ENCODE measurements around the gene NKAIN2.

Gene NKAIN2

DNA sequence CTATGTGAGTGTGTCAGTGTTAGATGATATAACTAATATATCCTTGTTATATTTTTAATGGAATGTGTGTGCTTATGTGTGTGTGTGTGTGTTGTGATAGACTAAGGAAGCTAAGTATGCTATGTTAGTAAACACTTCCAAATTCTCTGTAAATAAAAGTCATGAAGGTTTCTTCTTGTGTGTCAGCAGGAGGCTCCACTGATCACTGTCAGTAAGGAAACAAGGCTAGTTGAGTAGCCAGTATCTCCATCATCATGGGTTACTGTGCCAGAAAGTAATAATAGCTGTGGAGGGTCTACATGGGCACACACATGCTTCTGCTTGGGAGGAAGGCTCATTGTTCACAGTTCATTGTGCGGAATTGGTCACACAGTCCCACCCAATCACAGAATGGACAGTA lies 855.8 kb downstream of the NKAIN2 start:
- no peak for TF ChIP-seq ZFX (IDR thresholded peaks at IDR 0.05; ENCODE audit: borderline replicate concordance)
- TF ChIP-seq, protein P1, sequence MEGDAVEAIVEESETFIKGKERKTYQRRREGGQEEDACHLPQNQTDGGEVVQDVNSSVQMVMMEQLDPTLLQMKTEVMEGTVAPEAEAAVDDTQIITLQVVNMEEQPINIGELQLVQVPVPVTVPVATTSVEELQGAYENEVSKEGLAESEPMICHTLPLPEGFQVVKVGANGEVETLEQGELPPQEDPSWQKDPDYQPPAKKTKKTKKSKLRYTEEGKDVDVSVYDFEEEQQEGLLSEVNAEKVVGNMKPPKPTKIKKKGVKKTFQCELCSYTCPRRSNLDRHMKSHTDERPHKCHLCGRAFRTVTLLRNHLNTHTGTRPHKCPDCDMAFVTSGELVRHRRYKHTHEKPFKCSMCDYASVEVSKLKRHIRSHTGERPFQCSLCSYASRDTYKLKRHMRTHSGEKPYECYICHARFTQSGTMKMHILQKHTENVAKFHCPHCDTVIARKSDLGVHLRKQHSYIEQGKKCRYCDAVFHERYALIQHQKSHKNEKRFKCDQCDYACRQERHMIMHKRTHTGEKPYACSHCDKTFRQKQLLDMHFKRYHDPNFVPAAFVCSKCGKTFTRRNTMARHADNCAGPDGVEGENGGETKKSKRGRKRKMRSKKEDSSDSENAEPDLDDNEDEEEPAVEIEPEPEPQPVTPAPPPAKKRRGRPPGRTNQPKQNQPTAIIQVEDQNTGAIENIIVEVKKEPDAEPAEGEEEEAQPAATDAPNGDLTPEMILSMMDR (IDR thresholded peaks at IDR 0.05): no peak; the same call in 1 of the 2 replicates
- no peak overlapping the region for H3K27ac ChIP-seq

DNA sequence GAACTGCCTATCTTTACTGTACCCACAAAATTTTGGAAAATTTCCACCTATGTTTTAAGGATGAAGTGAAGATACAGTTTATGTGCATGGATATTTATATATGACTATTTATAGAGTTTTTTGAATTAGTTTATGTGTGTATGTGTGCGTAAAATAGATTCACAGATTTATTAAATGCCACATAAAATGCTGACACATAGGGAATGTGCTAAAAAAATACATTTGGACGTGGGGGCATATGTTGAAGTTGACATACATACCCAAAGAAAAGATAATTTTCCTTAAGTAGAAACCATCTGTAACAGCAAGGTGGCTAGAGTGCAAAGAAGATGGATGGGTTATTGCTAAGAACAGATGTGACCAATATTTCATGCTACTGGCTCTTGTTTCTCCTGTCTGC lies 856.5 kb downstream of the NKAIN2 start:
- no peak overlapping the region for H3K27ac ChIP-seq
- TF ChIP-seq ZFX (IDR thresholded peaks at IDR 0.05; ENCODE audit: borderline replicate concordance): no peak
- TF ChIP-seq, protein P1 (IDR thresholded peaks at IDR 0.05): no peak

DNA sequence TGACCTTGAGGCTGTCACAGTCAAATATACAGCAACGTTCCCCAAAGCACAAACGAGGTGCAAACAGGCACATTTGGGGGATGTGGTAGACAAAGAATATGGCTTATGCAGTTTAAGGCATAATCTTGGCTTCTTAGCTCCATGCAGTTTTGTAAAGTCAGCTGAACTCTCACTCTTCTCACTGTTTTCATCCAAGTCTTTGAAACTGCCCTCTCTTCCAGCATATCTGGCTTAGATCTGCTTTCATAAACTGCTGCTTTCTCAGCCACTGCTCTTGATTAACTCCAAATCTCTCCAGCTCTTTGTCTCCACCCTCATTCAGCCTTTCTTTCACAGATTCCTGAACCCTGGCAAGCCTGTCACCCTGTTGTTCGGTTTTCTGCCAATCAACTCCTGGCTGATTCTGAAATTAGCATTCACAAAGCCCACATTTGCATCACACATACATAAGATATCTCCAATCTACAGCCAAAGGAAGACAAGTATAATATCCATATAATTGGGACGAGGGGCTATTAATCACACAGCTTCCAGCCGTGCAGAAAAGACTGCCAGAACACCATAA lies 857.5 kb downstream of the NKAIN2 start:
- TF ChIP-seq, protein P1 (IDR thresholded peaks at IDR 0.05): no peak
- TF ChIP-seq ZFX (IDR thresholded peaks at IDR 0.05; ENCODE audit: borderline replicate concordance): no peak
- H3K27ac ChIP-seq: no peak overlapping the region

DNA sequence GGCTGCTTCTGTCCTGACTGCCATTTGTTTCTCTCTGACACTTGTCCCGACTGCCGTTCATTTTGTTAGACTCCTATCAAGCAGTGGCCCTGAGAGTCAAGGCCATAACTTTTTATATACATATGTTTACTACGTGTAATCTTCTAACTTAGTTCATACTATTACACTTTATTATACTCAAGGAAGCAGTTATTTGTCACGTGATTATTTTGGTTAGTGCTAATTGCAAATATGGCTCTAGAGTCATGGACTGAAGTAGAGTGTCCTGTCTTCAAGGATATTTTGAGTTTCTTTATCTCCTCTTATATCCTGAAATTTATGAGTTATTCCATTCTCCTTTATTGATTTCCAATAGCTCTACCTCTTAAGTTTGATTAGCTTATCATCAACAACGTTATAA lies 864.4 kb downstream of the NKAIN2 start:
- TF ChIP-seq, protein P1 (IDR thresholded peaks at IDR 0.05): no peak
- no peak for TF ChIP-seq ZFX (IDR thresholded peaks at IDR 0.05; ENCODE audit: borderline replicate concordance)
- no peak overlapping the region for H3K27ac ChIP-seq

DNA sequence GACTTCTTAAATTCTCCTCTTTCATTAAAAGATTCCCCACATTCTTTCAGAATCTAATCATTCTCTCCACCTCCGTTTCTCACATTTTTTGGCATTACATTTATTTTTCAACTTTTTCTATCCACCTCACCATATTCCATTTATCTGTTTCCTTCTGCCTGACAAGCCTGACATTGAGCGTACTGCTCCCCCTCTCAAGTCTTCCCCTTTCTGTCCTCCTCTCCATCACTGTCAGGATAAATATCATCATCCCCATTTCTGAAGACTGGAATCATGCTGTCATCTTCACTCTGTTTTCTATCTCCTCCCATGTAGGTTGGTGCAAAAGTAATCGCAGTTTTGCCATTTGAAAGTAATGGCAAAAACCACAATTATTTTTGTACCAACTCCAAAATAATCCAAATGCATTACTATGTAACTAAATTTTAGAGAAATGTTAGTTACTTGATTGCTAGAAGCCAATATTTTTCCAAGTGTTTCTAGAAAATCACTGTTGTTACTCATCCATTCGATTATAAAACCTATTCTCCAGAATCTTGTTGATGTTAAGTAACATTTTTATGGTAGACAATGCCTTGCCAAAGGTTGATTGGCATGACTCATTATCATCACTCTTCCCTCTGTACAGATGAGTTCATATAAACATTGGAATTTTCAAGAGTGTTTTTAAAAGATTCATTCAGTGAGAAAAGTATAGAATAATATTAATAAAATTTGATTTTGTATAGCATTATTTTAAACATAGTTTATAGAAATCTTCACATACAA lies 866.2 kb downstream of the NKAIN2 start:
- no peak for TF ChIP-seq ZFX (IDR thresholded peaks at IDR 0.05; ENCODE audit: borderline replicate concordance)
- TF ChIP-seq, protein P1 (IDR thresholded peaks at IDR 0.05): no peak
- no peak overlapping the region for H3K27ac ChIP-seq

DNA sequence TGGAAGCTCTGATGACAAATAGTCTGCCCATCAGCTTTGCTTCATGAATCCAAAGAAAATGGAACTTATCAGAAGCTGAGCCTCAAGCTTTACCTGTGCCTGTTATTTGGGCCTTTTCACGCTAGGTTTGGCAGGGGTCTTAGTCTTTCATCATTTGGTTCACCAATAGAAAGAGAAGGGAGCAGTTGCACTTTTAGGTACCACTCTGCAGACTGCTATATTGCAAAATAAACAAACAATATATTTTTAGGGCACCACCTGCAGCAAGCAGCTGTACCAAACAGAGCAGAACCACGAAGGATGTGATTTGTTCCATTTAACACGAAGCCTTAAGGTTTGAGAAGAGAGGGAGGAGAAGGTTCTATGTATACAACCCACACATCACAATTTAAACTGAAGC lies 867.1 kb downstream of the NKAIN2 start:
- no peak overlapping the region for H3K27ac ChIP-seq
- TF ChIP-seq, protein P1 (IDR thresholded peaks at IDR 0.05): no peak
- TF ChIP-seq ZFX (IDR thresholded peaks at IDR 0.05; ENCODE audit: borderline replicate concordance): no peak

DNA sequence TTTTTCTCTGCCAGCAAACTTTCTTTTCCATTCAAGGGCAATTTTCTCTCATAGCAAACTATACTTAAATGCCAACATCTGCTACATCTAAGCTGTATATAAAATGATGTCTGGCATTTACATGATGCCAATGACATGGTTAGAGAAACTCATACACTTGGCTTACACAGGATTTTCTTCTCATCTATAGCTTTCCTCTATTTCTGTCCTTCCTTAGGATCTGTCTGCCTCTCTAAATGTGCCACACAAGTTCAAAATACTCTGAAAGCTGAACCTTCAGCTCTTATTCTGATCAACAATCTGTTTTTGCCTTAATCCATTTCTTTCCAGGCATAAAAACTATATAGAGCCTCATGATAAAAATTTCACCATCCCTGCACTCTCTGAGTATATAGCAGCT lies 867.7 kb downstream of the NKAIN2 start:
- H3K27ac ChIP-seq: no peak overlapping the region
- no peak for TF ChIP-seq ZFX (IDR thresholded peaks at IDR 0.05; ENCODE audit: borderline replicate concordance)
- TF ChIP-seq, protein P1 (IDR thresholded peaks at IDR 0.05): no peak

All from 22Rv1 (cell line).